PC-3 (cell line): ENCODE data around the gene TEX53. TPM values are rescaled to one million over a fixed set of nuclear protein-coding genes. Genes with fewer than 3 reads are reported as not detected.

ENCODE experiments used
- ATAC-seq: fragments of 200-7000 bp; cut with Tn5 transposase; 2 replicates; pipeline ENCODE4 v1.9.1; 2020; ENCODE audit warnings: mild to moderate bottlenecking, moderate library complexity
- BruUV-seq: library from RNA; stranded (reverse); fragments of 400-500 nt; replicated peaks from 2 replicates; lab custom pipeline; 2021; lab: Mats Ljungman, UMichigan
- CTCF ChIA-PET: fragments of 300-600 bp; sonication (Branson Sonifier 250); formaldehyde crosslinking; loops from one replicate; lab custom pipeline; 2022; ENCODE audit warnings: antibody characterized with exemption; lab: Charles Lee
- POLR2A ChIA-PET: fragments of 300-600 bp; sonication (Branson Sonifier 250); formaldehyde crosslinking; loops from one replicate; lab custom pipeline; 2022; ENCODE audit warnings: antibody characterized with exemption; ENCODE audit not compliant: unreplicated experiment; lab: Charles Lee
- DNase-seq: peaks from one replicate; pipeline ENCODE4 v3.0.0-alpha.2; 2015
- H2AFZ ChIP-seq: fragments of 300-600 bp; sonication (generic); 2 replicates; pipeline ENCODE4 v1.6.0; 2016; ENCODE audit warnings: antibody characterized with exemption, low read length
- H3F3A ChIP-seq: fragments of 300-600 bp; sonication (generic); one replicate; pipeline ENCODE4 v1.6.0; 2017; ENCODE audit warnings: antibody characterized with exemption, low read length, control low read depth, mild to moderate bottlenecking; ENCODE audit not compliant: unreplicated experiment
- H3K27ac ChIP-seq: fragments of 300-600 bp; sonication (generic); 2 replicates; pipeline ENCODE4 v1.5.1; 2016; ENCODE audit warnings: mild to moderate bottlenecking, low read length
- H3K27me3 ChIP-seq: fragments of 300-600 bp; sonication (generic); 2 replicates; pipeline ENCODE4 v1.6.1; 2016; ENCODE audit warnings: low read length, mixed read lengths
- H3K36me3 ChIP-seq: fragments of 300-600 bp; sonication (generic); 2 replicates; pipeline ENCODE4 v1.6.1; 2016; ENCODE audit warnings: low read depth, mixed run types, low read length, mixed read lengths
- H3K4me1 ChIP-seq: fragments of 300-600 bp; sonication (generic); 2 replicates; pipeline ENCODE4 v1.5.1; 2016; ENCODE audit warnings: low read length; ENCODE audit not compliant: insufficient read depth
- H3K4me2 ChIP-seq: fragments of 300-600 bp; sonication (generic); 2 replicates; pipeline ENCODE4 v1.6.0; 2016; ENCODE audit warnings: low read length
- H3K4me3 ChIP-seq: fragments of 300-600 bp; sonication (generic); 2 replicates; pipeline ENCODE4 v1.5.1; 2016; ENCODE audit warnings: mild to moderate bottlenecking, low read length, mixed read lengths
- H3K79me2 ChIP-seq: fragments of 300-600 bp; sonication (generic); 2 replicates; pipeline ENCODE4 v1.6.1; 2017; ENCODE audit warnings: low read length, mixed read lengths
- H3K9ac ChIP-seq: fragments of 300-600 bp; sonication (generic); 2 replicates; pipeline ENCODE4 v1.6.0; 2016; ENCODE audit warnings: mild to moderate bottlenecking, low read length
- H3K9me2 ChIP-seq: fragments of 300-600 bp; sonication (generic); replicated peaks from 2 replicates; pipeline ENCODE4 v1.6.1; 2016; ENCODE audit warnings: mixed run types, low read length, mixed read lengths
- H3K9me3 ChIP-seq: fragments of 300-600 bp; sonication (generic); 2 replicates; pipeline ENCODE4 v1.6.1; 2016; ENCODE audit warnings: low read length, mixed read lengths
- H4K20me1 ChIP-seq: fragments of 300-600 bp; sonication (generic); 2 replicates; pipeline ENCODE4 v1.6.1; 2016; ENCODE audit warnings: low read length, mixed read lengths
- CTCF ChIP-seq: fragments of 300-600 bp; sonication (generic); conservative IDR thresholded peaks from 2 replicates; pipeline ENCODE4 v1.5.1; 2017; ENCODE audit warnings: antibody characterized with exemption, low read depth, mild to moderate bottlenecking, low read length
- EZH2 ChIP-seq: fragments of 300-600 bp; sonication (generic); IDR thresholded peaks from one replicate; pipeline ENCODE4 v1.6.1; 2017; ENCODE audit warnings: antibody characterized with exemption, mild to moderate bottlenecking, low read length; ENCODE audit not compliant: unreplicated experiment
- EZH2phosphoT487 ChIP-seq: fragments of 300-600 bp; sonication (generic); IDR thresholded peaks from 2 replicates; pipeline ENCODE4 v1.6.1; 2018; ENCODE audit warnings: mild to moderate bottlenecking, antibody characterized with exemption, low read length, borderline replicate concordance
- intact Hi-C: fragments of 100-400 bp; cut with micrococcal nuclease; formaldehyde crosslinking; loops from 2 replicates; pipeline ENCODE4 v1.9.0; 2023
- total RNA-seq: library from RNA; depleted of rRNA; stranded (reverse); fragments of >200 nt; gene quantifications from 2 replicates; pipeline ENCODE4 v1.2.3, GENCODE V29; 2014

TEX53 gene
- total RNA-seq, 1 experiment from 2014 or later: not detected

GRCh38 chr9:114689813-114690212 lies 32.2 kb upstream of the TEX53 start:
- Histone ChIP-seq H3K4me3 (no peak overlapping the region), H3K4me1 (peaks cover 71% of the 10 kb centered on the region), H4K20me1 (no peaks in the 10 kb centered on the region), H3K9me3 (no peaks in the 10 kb centered on the region), H3F3A (no peaks in the 10 kb centered on the region), H3K9ac (peak overlapping the region; percentile 91), H3K4me2 (no peak overlapping the region), H2AFZ (no peak overlapping the region), H3K27me3 (no peaks in the 10 kb centered on the region), H3K27ac (peak overlapping the region; percentile 98), H3K36me3 (no peaks in the 10 kb centered on the region), H3K9me2 (no peaks in the 10 kb centered on the region), H3K79me2 (no peaks in the 10 kb centered on the region)
- ChIA-PET POLR2A (no interaction called here), CTCF (no interaction called here)
- BruUV-seq: no TSS peak
- DNase-seq (no peak), ATAC-seq (no peak)
- TF ChIP-seq EZH2 (no peak), EZH2phosphoT487 (no peak), CTCF (no peak)
- intact Hi-C loops: no loop called here

- no peaks in the 10 kb centered on the region for H3K36me3 ChIP-seq
- peak overlapping the region; percentile 98 for H3K27ac ChIP-seq
- no peak overlapping the region for H3K4me3 ChIP-seq
- H3K27me3 ChIP-seq: no peaks in the 10 kb centered on the region
- DNase-seq: no peak
- intact Hi-C loops: no loop called here
- no peak overlapping the region for H2AFZ ChIP-seq
- BruUV-seq: no TSS peak
- no peak for ATAC-seq
- POLR2A ChIA-PET: no interaction called here
- CTCF ChIA-PET: no interaction called here
- no peaks in the 10 kb centered on the region for H3K9me2 ChIP-seq
- H3K9me3 ChIP-seq: no peaks in the 10 kb centered on the region
- H4K20me1 ChIP-seq: no peaks in the 10 kb centered on the region
- no peak for TF ChIP-seq EZH2
- no peak for TF ChIP-seq EZH2phosphoT487
- no peak for TF ChIP-seq CTCF
- H3K79me2 ChIP-seq: no peaks in the 10 kb centered on the region
- H3K9ac ChIP-seq: peak overlapping the region; percentile 13; the same call in 1 of the 2 replicates
- peaks cover 64% of the 10 kb centered on the region for H3K4me1 ChIP-seq
- H3F3A ChIP-seq: no peaks in the 10 kb centered on the region
- H3K4me2 ChIP-seq: no peak overlapping the region
Observed at GRCh38 chr9:114688909-114689610, 31.5 kb upstream of the TEX53 start.

DNA sequence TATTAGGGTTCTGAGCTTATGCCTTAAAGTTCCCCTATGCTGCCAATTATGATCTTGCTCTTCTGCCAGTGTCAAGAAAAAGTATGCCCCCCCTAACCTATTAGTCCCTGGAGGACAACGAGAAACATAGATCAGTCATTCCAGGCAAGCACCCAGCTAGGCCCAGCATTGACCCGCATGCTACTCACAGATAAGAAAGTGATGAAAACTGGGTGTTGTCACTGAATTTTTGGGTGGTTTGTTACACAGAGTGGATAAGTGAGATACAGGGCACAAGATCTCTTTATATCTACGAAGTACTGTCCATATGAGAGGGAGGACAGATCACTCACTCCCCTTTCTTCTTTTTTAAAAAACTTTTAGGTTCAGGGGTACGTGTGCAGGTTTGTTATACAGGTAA lies 30.8 kb upstream of the TEX53 start:
- H3K79me2 ChIP-seq: no peaks in the 10 kb centered on the region
- ChIA-PET POLR2A (no interaction called here), CTCF (no interaction called here)
- BruUV-seq: no TSS peak
- ATAC-seq: no peak
- no peak overlapping the region for H2AFZ ChIP-seq
- H3K27me3 ChIP-seq: no peaks in the 10 kb centered on the region
- intact Hi-C loops: no loop called here
- H3K4me3 ChIP-seq: no peak overlapping the region
- TF ChIP-seq CTCF (no peak), EZH2 (no peak), EZH2phosphoT487 (no peak)
- H3K9me2 ChIP-seq: no peaks in the 10 kb centered on the region
- DNase-seq: no peak
- H3K4me2 ChIP-seq: no peak overlapping the region
- H3K36me3 ChIP-seq: no peaks in the 10 kb centered on the region
- H3K9ac ChIP-seq: peak overlapping the region; percentile 80
- H3K4me1 ChIP-seq: peaks cover 57% of the 10 kb centered on the region
- no peaks in the 10 kb centered on the region for H3K9me3 ChIP-seq
- H4K20me1 ChIP-seq: no peaks in the 10 kb centered on the region
- H3K27ac ChIP-seq: peak overlapping the region; percentile 98
- no peaks in the 10 kb centered on the region for H3F3A ChIP-seq
